Nephron progenitor cell (in vitro differentiated cells): ENCODE results near the gene BRAT1.

Experiments
- DNase-seq: peaks from one replicate; pipeline ENCODE4 v3.0.0; 2021
- H3K27ac Mint-ChIP-seq: 2 replicates; pipeline ENCODE4 v1.8.0; 2021; ENCODE audit warnings: mild to moderate bottlenecking, moderate library complexity, mixed read lengths
- H3K27me3 Mint-ChIP-seq: 2 replicates; pipeline ENCODE4 v1.8.0; 2021; ENCODE audit warnings: mild to moderate bottlenecking, low read depth, mixed read lengths; ENCODE audit not compliant: poor library complexity
- H3K36me3 Mint-ChIP-seq: 2 replicates; pipeline ENCODE4 v1.8.0; 2021; ENCODE audit warnings: low read depth, mixed read lengths
- H3K4me1 Mint-ChIP-seq: 2 replicates; pipeline ENCODE4 v1.8.0; 2021; ENCODE audit warnings: mixed read lengths
- H3K4me3 Mint-ChIP-seq: 2 replicates; pipeline ENCODE4 v1.8.0; 2021; ENCODE audit warnings: mild to moderate bottlenecking, moderate library complexity, mixed read lengths
- H3K9me3 Mint-ChIP-seq: 2 replicates; pipeline ENCODE4 v1.8.0; 2021; ENCODE audit warnings: mild to moderate bottlenecking, moderate library complexity, mixed read lengths
- TF ChIP-seq, protein P1 (sequence below): fragments of 200-600 bp; sonication (generic); IDR thresholded peaks from 2 replicates; pipeline ENCODE4 v1.5.0; 2021; ENCODE audit warnings: antibody characterized with exemption

BRAT1 gene

GRCh38 chr7:2530071-2530987, 25.0 kb downstream of the BRAT1 start:
- no peak for DNase-seq
- Mint-ChIP-seq H3K36me3 (no peaks in the 10 kb centered on the region), H3K4me3 (no peak overlapping the region), H3K27ac (no peak overlapping the region), H3K27me3 (no peaks in the 10 kb centered on the region), H3K4me1 (peaks cover 16% of the 10 kb centered on the region), H3K9me3 (peaks cover under 1% of the 10 kb centered on the region)
- TF ChIP-seq, protein P1, sequence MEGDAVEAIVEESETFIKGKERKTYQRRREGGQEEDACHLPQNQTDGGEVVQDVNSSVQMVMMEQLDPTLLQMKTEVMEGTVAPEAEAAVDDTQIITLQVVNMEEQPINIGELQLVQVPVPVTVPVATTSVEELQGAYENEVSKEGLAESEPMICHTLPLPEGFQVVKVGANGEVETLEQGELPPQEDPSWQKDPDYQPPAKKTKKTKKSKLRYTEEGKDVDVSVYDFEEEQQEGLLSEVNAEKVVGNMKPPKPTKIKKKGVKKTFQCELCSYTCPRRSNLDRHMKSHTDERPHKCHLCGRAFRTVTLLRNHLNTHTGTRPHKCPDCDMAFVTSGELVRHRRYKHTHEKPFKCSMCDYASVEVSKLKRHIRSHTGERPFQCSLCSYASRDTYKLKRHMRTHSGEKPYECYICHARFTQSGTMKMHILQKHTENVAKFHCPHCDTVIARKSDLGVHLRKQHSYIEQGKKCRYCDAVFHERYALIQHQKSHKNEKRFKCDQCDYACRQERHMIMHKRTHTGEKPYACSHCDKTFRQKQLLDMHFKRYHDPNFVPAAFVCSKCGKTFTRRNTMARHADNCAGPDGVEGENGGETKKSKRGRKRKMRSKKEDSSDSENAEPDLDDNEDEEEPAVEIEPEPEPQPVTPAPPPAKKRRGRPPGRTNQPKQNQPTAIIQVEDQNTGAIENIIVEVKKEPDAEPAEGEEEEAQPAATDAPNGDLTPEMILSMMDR, result no peak

DNA sequence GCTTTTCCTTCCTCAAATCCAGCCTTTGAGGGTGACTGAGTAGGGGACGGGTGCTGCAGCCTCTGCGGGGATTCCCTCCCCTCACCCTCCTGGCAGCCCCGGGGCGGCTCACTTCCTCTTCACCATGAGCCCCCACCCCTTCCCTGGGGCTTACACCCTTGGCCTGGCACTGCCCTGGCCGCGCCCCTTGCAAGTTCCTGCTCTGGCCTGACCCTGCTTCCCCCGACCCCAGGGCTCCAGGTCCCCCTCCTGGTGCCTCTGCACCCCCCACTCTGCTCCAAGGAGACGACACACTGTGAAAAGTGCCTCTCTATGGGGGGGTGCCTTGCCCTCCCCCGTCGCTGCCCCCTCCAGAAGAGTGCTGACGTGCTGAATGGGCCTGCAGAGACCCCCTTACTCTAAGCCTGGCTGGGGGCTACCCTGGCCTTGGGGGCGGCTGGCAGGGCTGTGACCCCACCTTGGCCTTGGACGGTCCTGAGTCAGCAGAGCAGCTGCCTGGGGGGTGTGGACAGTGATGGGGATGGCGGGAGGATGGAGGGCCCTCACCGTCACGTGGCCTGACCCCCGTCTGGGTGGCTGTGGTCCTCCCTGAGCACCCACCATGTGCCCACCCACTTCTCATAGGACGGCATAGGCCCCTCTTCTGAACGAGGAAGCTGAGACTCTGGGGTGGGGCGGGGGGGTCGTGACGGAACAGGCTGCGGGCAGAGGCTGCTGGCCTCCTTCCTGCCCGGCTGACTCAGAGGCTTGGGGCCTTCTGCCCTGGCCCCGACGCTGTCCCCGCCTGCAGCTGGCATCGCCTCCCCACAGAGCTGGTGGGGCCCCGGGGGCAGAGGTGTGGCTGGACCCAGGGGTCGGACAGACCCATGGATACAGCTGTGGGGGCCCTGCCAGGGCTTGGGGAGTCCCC, 25.9 kb downstream of the BRAT1 start:
- no peaks in the 10 kb centered on the region for H3K27me3 Mint-ChIP-seq
- peaks cover 16% of the 10 kb centered on the region for H3K4me1 Mint-ChIP-seq
- TF ChIP-seq, protein P1, result no peak
- DNase-seq, result no peak
- no peaks in the 10 kb centered on the region for H3K9me3 Mint-ChIP-seq
- no peak overlapping the region for H3K4me3 Mint-ChIP-seq
- no peak overlapping the region for H3K27ac Mint-ChIP-seq
- H3K36me3 Mint-ChIP-seq, result no peaks in the 10 kb centered on the region

DNA sequence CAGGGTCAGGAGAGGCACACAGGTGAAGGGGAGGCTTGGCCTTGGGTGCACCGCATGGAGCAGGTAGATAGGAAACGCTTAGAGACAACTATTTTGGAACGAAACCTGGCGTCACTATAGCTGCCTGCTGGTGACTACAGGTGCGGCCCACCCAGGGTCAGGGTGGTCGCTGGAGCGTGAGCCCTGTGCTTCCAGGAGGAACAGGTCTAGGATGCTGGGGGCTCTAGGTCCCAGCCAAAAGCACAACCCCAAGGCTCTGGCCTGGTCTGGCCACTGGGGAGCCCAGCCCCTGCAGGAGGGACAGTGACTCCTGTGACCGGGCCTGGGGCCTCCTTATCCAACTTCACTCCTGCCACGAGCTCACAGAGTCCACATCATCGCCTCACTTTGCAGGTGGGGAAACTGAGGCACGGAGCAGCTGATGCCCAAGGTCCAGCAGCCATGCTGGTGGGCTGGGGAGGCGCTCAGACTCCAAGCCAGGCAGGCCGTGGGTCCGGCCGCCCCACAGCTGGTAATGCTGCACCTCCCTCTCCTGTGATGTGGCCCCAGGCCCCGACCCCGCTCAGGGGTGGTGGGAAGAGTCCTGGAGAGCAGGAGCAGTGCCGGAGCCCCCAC, 26.7 kb downstream of the BRAT1 start:
- peaks cover 16% of the 10 kb centered on the region for H3K4me1 Mint-ChIP-seq
- H3K36me3 Mint-ChIP-seq, result no peaks in the 10 kb centered on the region
- no peaks in the 10 kb centered on the region for H3K9me3 Mint-ChIP-seq
- TF ChIP-seq, protein P1, result no peak
- no peak for DNase-seq
- no peak overlapping the region for H3K4me3 Mint-ChIP-seq
- H3K27me3 Mint-ChIP-seq, result no peaks in the 10 kb centered on the region
- no peak overlapping the region for H3K27ac Mint-ChIP-seq

DNA sequence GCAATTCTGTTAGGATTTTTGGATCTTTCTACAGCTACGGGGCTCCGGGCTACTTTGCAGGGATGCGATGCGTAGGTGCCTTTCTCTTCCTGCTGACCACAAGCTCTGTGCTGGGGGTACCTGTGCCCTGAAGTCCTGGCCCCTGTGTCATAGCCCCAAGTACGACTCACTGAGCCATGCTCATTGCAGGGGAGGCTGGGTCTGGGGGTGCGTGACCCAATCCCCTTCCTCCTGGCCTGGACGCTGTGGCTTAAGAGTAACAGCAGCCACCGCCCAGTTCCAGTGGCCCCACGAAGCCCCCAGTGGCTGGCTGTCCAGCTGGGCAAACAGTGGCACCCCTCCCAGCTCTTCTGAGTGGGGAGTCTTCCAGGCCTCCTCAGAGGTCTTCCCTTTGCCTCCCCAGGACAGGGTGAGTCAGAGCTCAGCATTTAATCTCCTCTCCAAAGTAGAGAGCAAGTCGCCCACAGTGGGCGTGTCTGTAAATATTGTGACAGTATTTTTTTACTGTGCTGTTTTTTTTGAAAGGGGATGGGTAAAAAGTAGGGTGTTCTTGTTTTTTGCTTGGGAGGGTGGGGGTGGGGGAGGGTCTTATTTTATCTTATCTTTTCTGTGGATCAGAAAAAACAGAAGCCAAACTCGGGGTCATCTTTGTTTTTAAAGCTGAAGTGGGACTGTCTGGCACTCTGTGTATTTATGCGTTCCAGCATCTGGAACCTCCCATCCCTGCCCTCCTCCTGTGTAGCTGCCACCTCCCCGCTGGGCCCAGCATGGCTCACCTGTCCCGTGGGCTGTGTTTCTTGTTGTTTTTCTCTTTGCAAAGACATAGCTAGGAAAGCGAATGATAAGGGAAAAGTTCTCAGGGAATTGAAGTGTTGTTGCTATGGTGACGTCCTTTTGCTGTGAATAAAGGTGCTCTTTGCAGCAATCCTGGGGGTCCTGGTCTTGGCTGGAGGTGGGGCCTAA, 27.5 kb downstream of the BRAT1 start:
- Mint-ChIP-seq H3K27me3 (peaks cover 3% of the 10 kb centered on the region), H3K36me3 (no peaks in the 10 kb centered on the region), H3K4me1 (peaks cover 22% of the 10 kb centered on the region), H3K9me3 (no peaks in the 10 kb centered on the region), H3K27ac (no peak overlapping the region), H3K4me3 (no peak overlapping the region)
- no peak for DNase-seq
- TF ChIP-seq, protein P1, result no peak
